ENCODE data around the gene ITPR2.

Gene ITPR2

GRCh38 chr12:26292596-26292995 is 540.4 kb downstream of the ITPR2 start:
- DNase-seq (ENCODE audit: low read depth), result no peak

GRCh38 chr12:26290565-26290964 is 542.4 kb downstream of the ITPR2 start:
- DNase-seq (ENCODE audit: low read depth), result no peak

- peak; percentile 91 for DNase-seq (ENCODE audit: low read depth)
These were observed 545.2 kb downstream of the ITPR2 start for GRCh38 chr12:26287671-26288381.

Measured in stromal cell of bone marrow (primary cell).